HCT116 (cell line): ENCODE results near the gene SMIM5. TPM values are rescaled to one million over a fixed set of nuclear protein-coding genes. Genes with fewer than 3 reads are reported as not detected.

Source experiments
- ATAC-seq: fragments of 200-7000 bp; cut with Tn5 transposase; 2 replicates; pipeline ENCODE4 v1.9.1; 2020; ENCODE audit warnings: mild to moderate bottlenecking, moderate library complexity
- BruUV-seq: library from RNA; stranded (reverse); fragments of 400-500 nt; replicated peaks from 2 replicates; lab custom pipeline; 2021; lab: Mats Ljungman, UMichigan
- CTCF ChIA-PET: fragments of 300-600 bp; sonication (Branson Sonifier 250); formaldehyde crosslinking; loops from one replicate; lab custom pipeline; 2021; ENCODE audit warnings: antibody characterized with exemption; lab: Charles Lee
- POLR2A ChIA-PET: fragments of 300-600, 350-600 bp; sonication (Branson Sonifier 250); formaldehyde crosslinking; loops from one replicate; lab custom pipeline; 2021; ENCODE audit warnings: antibody characterized with exemption; lab: Charles Lee
- RAD21 ChIA-PET, 2 experiments: fragments of 300-600 bp; sonication (Branson Sonifier 250); formaldehyde crosslinking; loops; one replicate each; lab custom pipeline; 2023; ENCODE audit warnings: low total read pairs in 2 of 2; ENCODE audit not compliant: uncharacterized antibody in 2 of 2, unreplicated experiment in 2 of 2, low non-redundant PET in 1 of 2; lab: Charles Lee
- DNase-seq: peaks from one replicate; pipeline ENCODE4 v3.0.0-alpha.2; 2010; ENCODE audit warnings: low read depth, low spot score
- H2AFZ ChIP-seq: fragments of 200-600 bp; shearing (Covaris generic), sonication (generic); 2 replicates; pipeline ENCODE4 v1.6.1; 2017; ENCODE audit warnings: low read depth, mixed run types, mixed read lengths, antibody characterized with exemption, low read length; ENCODE audit not compliant: poor library complexity, severe bottlenecking
- H3K27ac ChIP-seq: 2 replicates; pipeline ENCODE4 v1.5.1; 2012; ENCODE audit warnings: low read depth, low read length
- H3K27me3 ChIP-seq: fragments of 200-600 bp; sonication (generic); 2 replicates; pipeline ENCODE4 v1.6.1; 2016; ENCODE audit warnings: mixed run types, low read length, mixed read lengths; ENCODE audit not compliant: insufficient read depth
- H3K36me3 ChIP-seq, 2 experiments: fragments of 200-500 bp in 1 of 2; fragments of 200-600 bp in 1 of 2; sonication (Bioruptor generic) in 1 of 2; sonication (generic) in 1 of 2; 2 replicates each; pipeline versions ENCODE4 v1.5.1 to v1.6.1; 2014 to 2016; ENCODE audit warnings: low read length in 2 of 2, inconsistent platforms in 1 of 2, mixed read lengths in 1 of 2, mixed run types in 1 of 2; ENCODE audit not compliant: insufficient read depth in 2 of 2, control insufficient read depth in 1 of 2
- H3K4me1 ChIP-seq, 2 experiments: fragments of 200-600 bp in 1 of 2; sonication (generic) in 1 of 2; 2 replicates each; pipeline versions ENCODE4 v1.5.1 to v1.6.1; 2012 to 2017; ENCODE audit warnings: low read length in 2 of 2, inconsistent platforms in 1 of 2, mild to moderate bottlenecking in 1 of 2, mixed read lengths in 1 of 2, mixed run types in 1 of 2, moderate library complexity in 1 of 2; ENCODE audit not compliant: insufficient read depth in 2 of 2, control insufficient read depth in 1 of 2
- H3K4me2 ChIP-seq: fragments of 200-600 bp; sonication (generic); 2 replicates; pipeline ENCODE4 v1.6.1; 2017; ENCODE audit warnings: mixed run types, low read length, mixed read lengths
- H3K4me3 ChIP-seq, 2 experiments: fragments of 200-600 bp in 1 of 2; sonication (generic) in 1 of 2; replicated peaks in 1 of 2; 2 replicates each; pipeline ENCODE4 v1.5.1; 2011 to 2016; ENCODE audit warnings: low read length in 2 of 2, control low read depth in 1 of 2, low read depth in 1 of 2, mild to moderate bottlenecking in 1 of 2, mixed read lengths in 1 of 2, mixed run types in 1 of 2
- H3K79me2 ChIP-seq: fragments of 200-600 bp; sonication (generic); 2 replicates; pipeline ENCODE4 v1.6.1; 2017; ENCODE audit warnings: mild to moderate bottlenecking, mixed run types, low read length, moderate library complexity, mixed read lengths; ENCODE audit not compliant: insufficient read depth
- H3K9ac ChIP-seq: fragments of 200-600 bp; sonication (generic); 2 replicates; pipeline ENCODE4 v1.6.1; 2016; ENCODE audit warnings: low read length, mixed read lengths
- H3K9me2 ChIP-seq: fragments of 200-600 bp; sonication (generic), shearing (Covaris generic); 2 replicates; pipeline ENCODE4 v1.6.1; 2017; ENCODE audit warnings: mixed run types, mild to moderate bottlenecking, moderate library complexity; ENCODE audit not compliant: insufficient read depth
- H3K9me3 ChIP-seq, 2 experiments: fragments of 200-500 bp in 1 of 2; fragments of 200-600 bp in 1 of 2; sonication (Bioruptor generic) in 1 of 2; sonication (generic) in 1 of 2; 2 replicates each; pipeline ENCODE4 v1.6.1; 2014 to 2017; ENCODE audit warnings: low read length in 2 of 2, mixed read lengths in 2 of 2, inconsistent platforms in 1 of 2, low read depth in 1 of 2, mild to moderate bottlenecking in 1 of 2, mixed run types in 1 of 2, moderate library complexity in 1 of 2; ENCODE audit not compliant: control insufficient read depth in 1 of 2, insufficient read depth in 1 of 2
- H4K20me1 ChIP-seq: fragments of 200-600 bp; sonication (generic), shearing (Covaris generic); 2 replicates; pipeline ENCODE4 v1.6.1; 2017; ENCODE audit warnings: mixed run types, mild to moderate bottlenecking, moderate library complexity; ENCODE audit not compliant: insufficient read depth
- CBX3 ChIP-seq: IDR thresholded peaks from 2 replicates; pipeline ENCODE4 v1.6.1; 2012; ENCODE audit warnings: low read depth
- CTCF ChIP-seq, 3 experiments: fragments of 200-600 bp in 1 of 3; sonication (generic) in 1 of 3; IDR thresholded peaks in 2 of 3; conservative IDR thresholded peaks in 1 of 3; 2 replicates each; pipeline ENCODE4 v1.5.1; 2012 to 2017; ENCODE audit warnings: low read depth in 2 of 3, low read length in 2 of 3, antibody characterized with exemption in 1 of 3, borderline replicate concordance in 1 of 3, control low read depth in 1 of 3, mild to moderate bottlenecking in 1 of 3, mixed read lengths in 1 of 3, mixed run types in 1 of 3, moderate library complexity in 1 of 3; ENCODE audit not compliant: insufficient read depth in 1 of 3
- ELF1 ChIP-seq: IDR thresholded peaks from 2 replicates; pipeline ENCODE4 v1.6.1; 2012; ENCODE audit warnings: low read depth, borderline replicate concordance
- EZH2 ChIP-seq: fragments of 200-600 bp; sonication (generic); IDR thresholded peaks from 2 replicates; pipeline ENCODE4 v1.6.1; 2017; ENCODE audit warnings: antibody characterized with exemption, mixed run types
- EZH2phosphoT487 ChIP-seq: fragments of 200-600 bp; IDR thresholded peaks from 2 replicates; pipeline ENCODE4 v1.6.1; 2018; ENCODE audit warnings: antibody characterized with exemption, borderline replicate concordance
- JUND ChIP-seq: IDR thresholded peaks from 2 replicates; pipeline ENCODE4 v1.6.1; 2012
- POLR2A ChIP-seq: IDR thresholded peaks from 2 replicates; pipeline ENCODE4 v1.7.0; 2011; ENCODE audit warnings: borderline replicate concordance; ENCODE audit not compliant: insufficient read depth, insufficient read length; ENCODE audit errors: extremely low read depth
- POLR2AphosphoS5 ChIP-seq: IDR thresholded peaks from 2 replicates; pipeline ENCODE4 v1.6.1; 2011; ENCODE audit warnings: mild to moderate bottlenecking, low read depth, low read length, moderate library complexity
- RAD21 ChIP-seq: IDR thresholded peaks from 2 replicates; pipeline ENCODE4 v1.6.1; 2012; ENCODE audit warnings: low read depth, mild to moderate bottlenecking
- SIN3A ChIP-seq: IDR thresholded peaks from 2 replicates; pipeline ENCODE4 v1.6.1; 2012; ENCODE audit warnings: low read depth
- SP1 ChIP-seq: IDR thresholded peaks from 2 replicates; pipeline ENCODE4 v1.6.1; 2012; ENCODE audit warnings: low read depth
- TCF7L2 ChIP-seq: IDR thresholded peaks from 2 replicates; pipeline ENCODE4 v1.7.0; 2011; ENCODE audit warnings: borderline replicate concordance, inconsistent platforms; ENCODE audit not compliant: insufficient read depth, insufficient read length; ENCODE audit errors: extremely low read depth
- ZBTB33 ChIP-seq: IDR thresholded peaks from 2 replicates; pipeline ENCODE4 v1.6.1; 2011; ENCODE audit warnings: mild to moderate bottlenecking, low read length, moderate library complexity; ENCODE audit not compliant: insufficient replicate concordance; ENCODE audit errors: extremely low read depth
- ZFX ChIP-seq: fragments of 450-650 bp; IDR thresholded peaks from 2 replicates; pipeline ENCODE4 v1.6.1; 2017
- ZNF274 ChIP-seq: fragments of 200-500 bp; sonication (Bioruptor generic); IDR thresholded peaks from 2 replicates; pipeline ENCODE4 v1.6.1; 2014; ENCODE audit warnings: mild to moderate bottlenecking, low read depth, low read length, inconsistent platforms
- intact Hi-C: fragments of 100-400 bp; cut with micrococcal nuclease; formaldehyde crosslinking; loops from 2 replicates; pipeline ENCODE4 v1.10.0; 2022
- total RNA-seq: library from RNA; stranded (reverse); gene quantifications from one replicate; pipeline ENCODE4 v1.2.1, GENCODE V29; 2021; ENCODE audit not compliant: unreplicated experiment
- TF ChIP-seq, protein P1 (sequence below): IDR thresholded peaks from 2 replicates; pipeline ENCODE4 v1.6.1; 2012

The SMIM5 gene
- total RNA-seq, 1 experiment from 2014 or later = 0.12 TPM

DNA sequence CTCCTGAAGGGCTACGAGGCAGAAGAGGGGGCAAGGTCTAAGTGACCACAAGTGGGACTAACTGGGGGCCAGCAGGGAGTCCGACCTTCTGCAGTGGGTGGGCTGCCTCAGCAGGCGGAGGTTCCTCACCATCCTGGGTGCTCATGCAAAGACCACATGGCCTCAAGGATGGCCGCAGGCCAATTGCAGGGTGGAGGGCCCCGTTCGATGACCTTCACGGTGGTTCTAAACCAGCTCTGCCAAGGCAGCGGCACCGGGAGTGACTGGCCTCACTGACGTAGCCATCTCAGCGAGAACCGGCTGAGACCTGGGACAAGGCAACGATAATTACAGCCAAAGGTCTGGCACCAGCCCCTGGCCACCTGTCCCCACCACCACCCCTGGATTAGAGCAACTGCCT is 5.7 kb downstream of the SMIM5 start:
- TF ChIP-seq RAD21 = no peak
- TF ChIP-seq POLR2AphosphoS5 = no peak
- TF ChIP-seq EZH2phosphoT487 = no peak
- no peak for TF ChIP-seq EZH2
- no peak for TF ChIP-seq ZFX
- no peak for TF ChIP-seq SP1
- TF ChIP-seq ELF1 = no peak
- no peak for TF ChIP-seq CBX3
- no peak for TF ChIP-seq CTCF (IDR thresholded peaks at IDR 0.05 in 2 of 3, conservative IDR thresholded peaks at IDR 0.05 in 1 of 3; ENCODE audit: borderline replicate concordance in 1 of 3, insufficient read depth in 1 of 3, low read depth in 2 of 3, low read length in 2 of 3)
- TF ChIP-seq JUND = no peak
- TF ChIP-seq POLR2A = no peak
- no peak for TF ChIP-seq TCF7L2
- no peak for TF ChIP-seq ZBTB33
- TF ChIP-seq, protein P1, sequence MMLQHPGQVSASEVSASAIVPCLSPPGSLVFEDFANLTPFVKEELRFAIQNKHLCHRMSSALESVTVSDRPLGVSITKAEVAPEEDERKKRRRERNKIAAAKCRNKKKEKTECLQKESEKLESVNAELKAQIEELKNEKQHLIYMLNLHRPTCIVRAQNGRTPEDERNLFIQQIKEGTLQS = no peak
- TF ChIP-seq SIN3A = no peak
- TF ChIP-seq ZNF274 = no peak
- ChIA-PET CTCF (interaction anchor here (1.0 kb wide), 2 partner anchors 36 to 38 kb away, joined by 3 to 4 read pairs; no protein-coding TSS in a partner anchor), RAD21 (no interaction called here), POLR2A (no interaction called here)
- Histone ChIP-seq H3K4me2 (no peak overlapping the region), H3K4me3 (no peak overlapping the region), H2AFZ (no peak overlapping the region), H3K79me2 (no peaks in the 10 kb centered on the region), H3K4me1 (peaks cover 28 to 54% of the 10 kb centered on the region in 2 experiments), H3K9ac (no peak overlapping the region), H4K20me1 (no peaks in the 10 kb centered on the region), H3K36me3 (0 out of 4 replicates have a peak, but pooled peaks cover 0 to 3% of the 10 kb centered on the region in 2 experiments), H3K9me3 (no peaks in the 10 kb centered on the region), H3K9me2 (no peaks in the 10 kb centered on the region), H3K27ac (no peak overlapping the region; the same call in 1 of the 2 replicates), H3K27me3 (no peaks in the 10 kb centered on the region)
- intact Hi-C loops = no loop called here
- DNase-seq = no peak
- ATAC-seq = no peak
- BruUV-seq = no TSS peak
